Measurements from ENCODE around the gene KRTAP3-1.
"Not testable (repeated sequence)": the region's sequence is repeated elsewhere in the genome, so short reads cannot be mapped to it uniquely, and the experiment has no call there.

Gene KRTAP3-1

GRCh38 chr17:41048441-41048840 lies 39.5 kb upstream of the KRTAP3-1 start:
- no peak overlapping the region for H3K4me3 ChIP-seq (ENCODE audit: low read depth, low read length)
- in situ Hi-C loops (cut with HindIII; ENCODE audit: low sequenced_read_pairs): no loop called here
- TF ChIP-seq CTCF (IDR thresholded peaks at IDR 0.05; ENCODE audit: low read depth, low read length, missing control alignments): no peak
- no peak for DNase-seq (ENCODE audit: low read depth)

GRCh38 chr17:41046735-41047465 lies 38.0 kb upstream of the KRTAP3-1 start, which contains the start of gene KRTAP2-1:
TSS of gene KRTAP2-1 (minus strand) at chr17:41047316. CDS start at chr17:41047267, 49 bp downstream.
- in situ Hi-C loops (cut with HindIII; ENCODE audit: low sequenced_read_pairs); DNase-seq (ENCODE audit: low read depth); H3K4me3 ChIP-seq (ENCODE audit: low read depth, low read length): not testable (repeated sequence)

GRCh38 chr17:41042953-41043352 lies 34.0 kb upstream of the KRTAP3-1 start:
- in situ Hi-C loops (cut with HindIII; ENCODE audit: low sequenced_read_pairs): no loop called here
- no peak for DNase-seq (ENCODE audit: low read depth)
- no peak for TF ChIP-seq CTCF (IDR thresholded peaks at IDR 0.05; ENCODE audit: low read depth, low read length, missing control alignments)
- H3K4me3 ChIP-seq (ENCODE audit: low read depth, low read length): no peak overlapping the region

- not testable (repeated sequence) for H3K4me3 ChIP-seq (ENCODE audit: low read depth, low read length)
Observed at GRCh38 chr17:41040783-41041571, 32.0 kb upstream of the KRTAP3-1 start, which contains the start of gene KRTAP1-1. TSS of gene KRTAP1-1 (minus strand) at chr17:41041450. CDS start at chr17:41041397, 53 bp downstream.

GRCh38 chr17:41037853-41038350 lies 29.0 kb upstream of the KRTAP3-1 start:
- no peak for DNase-seq (ENCODE audit: low read depth)
- no peak for TF ChIP-seq CTCF (IDR thresholded peaks at IDR 0.05; ENCODE audit: low read depth, low read length, missing control alignments)
- in situ Hi-C loops (cut with HindIII; ENCODE audit: low sequenced_read_pairs): no loop called here
- no peak overlapping the region for H3K4me3 ChIP-seq (ENCODE audit: low read depth, low read length)

More at GRCh38 chr17:41040783-41041571, 32.0 kb upstream of the KRTAP3-1 start, which contains the start of gene KRTAP1-1:
- in situ Hi-C loops (cut with HindIII; ENCODE audit: low sequenced_read_pairs); DNase-seq (ENCODE audit: low read depth): not testable (repeated sequence)

- H3K4me3 ChIP-seq (ENCODE audit: low read depth, low read length); in situ Hi-C loops (cut with HindIII; ENCODE audit: low sequenced_read_pairs); DNase-seq (ENCODE audit: low read depth): not testable (repeated sequence)
Observed at GRCh38 chr17:41034346-41034935, 25.5 kb upstream of the KRTAP3-1 start, which contains the start of gene KRTAP1-3. TSS of gene KRTAP1-3 (minus strand) at chr17:41034874. CDS start at chr17:41034821, 53 bp downstream.

GRCh38 chr17:41029633-41030245 lies 20.8 kb upstream of the KRTAP3-1 start, which contains the start of gene KRTAP1-4:
TSS of gene KRTAP1-4 (minus strand) at chr17:41030195. CDS start at chr17:41030078, 117 bp downstream.
- TF ChIP-seq CTCF (IDR thresholded peaks at IDR 0.05; ENCODE audit: low read depth, low read length, missing control alignments): no peak
- in situ Hi-C loops (cut with HindIII; ENCODE audit: low sequenced_read_pairs): no loop called here
- no peak for DNase-seq (ENCODE audit: low read depth)
- H3K4me3 ChIP-seq (ENCODE audit: low read depth, low read length): no peak within 1 kb of the TSS

Measured in astrocyte of the cerebellum (primary cell).